Measurements from ENCODE around the gene MYOD1.

The MYOD1 gene

DNA sequence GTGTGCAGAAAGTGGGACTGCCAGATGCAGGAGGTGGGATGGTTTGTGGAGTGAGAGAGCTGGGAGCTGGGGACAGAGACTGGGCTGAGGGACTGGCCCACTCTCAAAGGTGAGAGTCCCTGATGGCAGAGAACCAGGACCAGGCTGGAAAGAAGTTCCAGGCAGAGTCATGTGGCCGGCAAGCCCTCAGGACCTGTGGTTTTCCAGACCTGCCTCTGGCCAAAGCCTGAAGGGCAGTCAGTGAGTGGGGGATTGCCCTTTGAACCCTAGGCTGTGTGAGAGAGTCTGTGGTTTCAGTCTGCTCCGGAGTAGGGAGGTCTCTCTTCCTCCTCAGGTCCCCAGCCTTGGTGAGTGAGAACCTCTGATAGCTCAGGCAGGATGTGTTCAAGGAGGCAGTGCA is 32.2 kb downstream of the MYOD1 start:
- no peak for DNase-seq

DNA sequence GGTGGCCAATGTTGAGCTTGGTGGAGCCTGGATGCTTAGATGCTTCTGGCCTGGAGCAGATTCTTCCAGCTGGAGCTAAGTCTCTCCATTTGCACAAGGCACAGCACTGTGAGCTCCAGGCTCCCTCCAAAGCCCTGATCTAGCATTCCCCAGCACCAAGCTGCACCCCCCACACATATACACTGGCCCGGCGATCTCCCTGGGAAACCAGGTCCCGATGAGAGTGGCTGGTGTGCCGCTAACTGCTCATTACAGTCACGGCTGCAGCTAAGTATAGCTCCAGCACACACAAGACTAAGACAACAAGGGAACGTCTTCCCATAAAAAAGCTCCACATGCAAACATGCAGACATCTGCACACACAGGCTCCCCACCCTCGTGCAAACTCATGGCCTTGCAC is 32.8 kb downstream of the MYOD1 start:
- DNase-seq, result no peak

DNA sequence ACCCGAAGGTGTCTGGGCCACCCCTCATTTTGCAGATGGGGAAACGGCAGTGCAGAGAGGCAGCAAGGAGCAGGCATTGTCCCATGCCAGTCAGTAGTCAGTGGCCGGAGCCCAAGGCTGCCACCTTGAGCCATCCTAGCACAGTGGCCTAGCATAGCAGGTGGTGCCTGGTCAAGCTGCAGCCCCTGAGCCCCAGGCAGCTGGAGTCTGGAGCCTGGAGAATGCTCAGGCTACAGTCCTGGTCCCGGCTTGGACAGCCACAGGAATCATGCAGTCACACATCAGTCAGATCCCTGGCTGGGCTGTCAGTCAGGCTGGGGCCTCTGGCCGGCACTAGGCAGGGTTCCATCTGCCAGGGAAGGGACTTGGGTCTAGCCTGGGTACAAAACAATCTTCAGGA is 33.8 kb downstream of the MYOD1 start:
- DNase-seq, result no peak

DNA sequence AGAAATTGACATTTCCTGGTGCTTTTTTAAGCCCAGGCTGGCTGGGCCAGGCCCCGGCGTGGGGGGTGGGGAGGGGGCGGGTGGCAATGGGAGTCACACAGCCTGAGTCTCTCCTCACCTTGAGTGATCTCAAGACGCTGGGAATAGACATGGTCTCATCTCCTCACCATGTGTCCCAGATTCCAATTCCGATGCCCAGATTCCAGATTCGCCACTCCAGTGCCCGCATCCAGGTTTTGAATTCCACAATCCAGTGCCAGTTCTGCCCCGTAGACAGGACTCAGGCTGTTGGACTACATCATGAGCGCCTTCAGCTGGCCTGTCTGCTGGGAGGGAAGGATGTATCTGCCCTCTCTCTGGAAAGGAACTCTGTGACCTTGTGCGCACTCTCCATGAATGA is 34.3 kb downstream of the MYOD1 start:
- no peak for DNase-seq

DNA sequence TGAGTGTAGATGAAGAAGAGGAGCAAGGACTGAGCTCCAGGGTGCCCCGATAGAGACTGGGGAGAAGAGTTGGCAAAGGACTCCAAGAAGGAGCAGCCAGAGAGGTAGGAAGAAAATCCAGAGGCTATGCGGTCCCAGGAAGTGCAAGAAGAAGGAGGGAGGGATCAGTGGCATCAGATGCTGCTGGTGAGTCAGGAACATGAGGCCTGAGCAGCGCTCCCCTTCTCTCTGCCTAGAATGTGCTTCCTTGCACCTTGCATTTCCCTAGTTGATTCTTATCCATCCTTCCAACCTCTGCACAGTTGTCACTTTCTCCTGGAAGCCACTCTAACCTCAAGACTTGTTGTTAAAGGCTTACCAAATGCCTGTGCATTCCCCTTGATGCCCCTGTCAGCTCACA is 36.5 kb downstream of the MYOD1 start:
- no peak for DNase-seq

DNA sequence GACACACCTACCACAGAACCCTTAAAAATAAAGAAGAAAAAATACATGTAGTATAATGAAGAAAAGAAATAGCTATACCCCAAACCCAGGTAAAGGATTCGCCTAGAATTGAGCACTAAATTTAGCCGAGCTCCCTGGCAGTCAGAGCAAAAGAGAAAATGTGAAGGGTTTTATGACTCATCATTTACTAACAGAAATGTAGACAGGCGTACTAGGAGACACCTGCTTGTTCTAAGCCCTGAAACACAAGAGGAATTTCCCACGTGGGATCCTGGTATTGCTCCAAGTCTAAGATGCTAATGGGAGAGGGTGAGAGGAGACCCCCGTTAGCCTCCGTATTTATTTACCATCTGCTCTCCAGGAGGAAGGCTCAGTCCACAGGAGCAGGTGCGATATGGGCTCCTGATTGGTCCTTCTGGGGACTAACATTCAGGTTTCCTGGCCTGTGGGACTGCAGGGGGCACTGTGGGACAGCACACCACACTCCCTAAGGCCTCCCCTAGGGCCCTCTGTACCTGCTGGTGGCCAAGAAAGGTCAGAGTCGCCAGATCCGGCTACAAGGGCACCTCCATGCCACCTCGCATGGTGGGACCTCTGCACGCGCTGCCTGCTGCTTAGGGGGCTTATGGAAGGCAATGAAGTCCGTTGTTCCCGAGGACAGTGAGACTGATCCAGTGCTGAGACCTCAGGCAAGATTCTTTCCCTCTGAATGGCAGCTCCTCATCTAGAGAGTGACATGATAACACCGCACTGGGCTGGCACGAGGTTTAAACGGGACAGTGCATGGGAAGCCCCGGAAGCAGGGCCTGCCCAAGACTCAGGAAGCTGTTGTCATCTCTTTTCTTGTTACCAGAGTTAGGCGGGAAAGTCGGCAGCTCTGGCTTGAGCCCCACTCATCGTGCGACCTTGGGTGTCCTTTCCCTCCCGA is 41.0 kb downstream of the MYOD1 start:
- DNase-seq, result peak; percentile 30 to 40

DNA sequence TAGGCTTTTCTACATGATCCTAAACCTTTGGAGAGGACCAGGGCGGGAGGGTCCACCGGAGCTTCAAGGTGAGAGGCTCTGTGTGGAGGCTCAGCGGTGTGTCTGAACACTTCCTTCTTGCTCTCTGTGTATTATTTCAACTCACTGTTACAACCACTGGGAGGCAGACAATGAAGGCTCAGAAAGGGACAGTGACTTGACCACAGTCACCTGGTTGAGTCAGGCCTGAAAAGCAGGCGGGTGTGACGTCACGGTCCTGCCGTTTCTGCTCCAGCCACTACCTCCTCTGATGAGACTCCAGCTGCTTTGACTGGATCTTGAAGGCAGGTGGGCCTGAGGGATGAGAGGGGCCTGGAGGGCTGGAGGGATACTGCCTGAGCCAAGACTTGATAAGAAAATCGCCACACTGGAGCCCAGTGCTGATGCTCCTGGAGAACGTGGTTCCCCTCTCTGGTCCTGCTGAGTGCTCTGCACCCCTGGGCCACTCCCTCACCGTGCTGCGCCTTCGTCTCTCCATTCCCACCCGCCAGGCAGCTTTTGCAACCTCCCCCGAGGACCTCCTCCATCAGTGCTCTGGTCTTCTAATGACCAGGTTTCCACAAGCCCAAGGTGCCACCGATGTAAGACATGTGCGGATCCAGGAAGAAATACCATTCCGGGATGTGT is 43.1 kb downstream of the MYOD1 start:
- DNase-seq, result no peak

DNA sequence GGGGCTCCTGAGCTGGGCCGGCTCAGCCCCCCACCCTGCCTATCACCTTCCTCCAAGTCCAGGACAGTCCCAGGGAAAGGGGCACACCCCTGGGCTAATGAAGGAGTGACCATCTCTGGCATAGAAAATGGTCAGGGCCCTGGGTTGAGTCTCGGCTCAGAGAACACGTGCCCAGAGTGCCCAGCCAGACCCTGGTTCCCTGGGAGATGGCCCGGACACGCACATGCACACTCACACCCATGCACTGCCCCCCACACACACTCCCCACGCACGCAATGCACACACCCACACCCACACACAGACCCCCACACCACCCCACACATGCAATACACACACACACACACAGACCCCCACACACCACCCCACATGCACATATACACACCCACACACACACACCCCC is 43.9 kb downstream of the MYOD1 start:
- no peak for DNase-seq

DNA sequence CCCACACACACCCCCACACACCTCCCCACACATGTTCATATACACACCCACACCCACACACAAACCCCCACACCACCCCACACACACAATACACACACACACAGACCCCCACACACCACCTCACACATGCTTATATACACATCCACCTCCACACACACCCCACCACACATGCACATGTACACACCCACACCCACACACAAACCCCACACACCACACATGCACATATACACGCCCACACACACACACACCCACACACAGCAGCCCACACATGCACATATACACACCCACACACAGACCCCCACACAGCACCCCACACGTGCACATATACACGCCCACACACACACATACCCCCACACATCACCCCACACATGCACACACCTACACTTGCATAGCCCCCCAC is 44.3 kb downstream of the MYOD1 start:
- no peak for DNase-seq

DNA sequence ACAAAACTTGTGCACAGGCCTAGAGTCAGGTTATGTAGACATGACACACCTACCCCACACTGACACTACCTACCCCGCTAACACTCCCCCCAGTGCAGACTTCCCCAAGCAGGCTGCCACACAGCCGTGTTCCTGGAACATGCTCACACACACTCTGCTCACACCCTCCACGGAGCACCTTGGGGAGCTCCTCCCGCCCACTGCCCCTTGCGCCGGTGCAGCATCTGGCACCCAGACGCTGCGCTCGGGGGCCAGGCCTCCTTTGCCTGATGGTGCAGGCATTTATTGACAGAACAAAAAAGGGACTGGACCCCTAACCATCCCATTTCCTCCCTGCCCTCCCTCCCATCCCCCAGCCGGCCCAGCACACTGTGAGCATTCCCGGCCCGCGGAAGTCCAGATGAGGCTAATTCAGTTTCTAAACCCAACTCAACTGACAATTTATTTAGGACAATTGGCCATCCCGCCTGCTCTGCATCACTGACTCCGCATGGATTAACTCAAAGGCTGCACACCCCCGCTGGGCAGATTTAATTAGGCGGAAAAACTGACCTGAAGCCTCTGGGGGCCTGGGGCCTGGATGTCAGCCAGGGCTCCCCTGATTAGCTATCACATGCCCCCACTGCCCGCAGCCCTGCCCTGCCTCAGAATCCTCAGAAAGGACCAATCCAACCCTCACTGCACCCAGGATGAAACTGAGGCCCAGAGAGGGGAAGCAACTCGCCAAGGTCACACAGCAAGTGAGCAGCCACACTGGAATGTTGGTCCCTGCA is 45.3 kb downstream of the MYOD1 start:
- DNase-seq, result peak in 1 of 2 experiments; percentile 18

DNA sequence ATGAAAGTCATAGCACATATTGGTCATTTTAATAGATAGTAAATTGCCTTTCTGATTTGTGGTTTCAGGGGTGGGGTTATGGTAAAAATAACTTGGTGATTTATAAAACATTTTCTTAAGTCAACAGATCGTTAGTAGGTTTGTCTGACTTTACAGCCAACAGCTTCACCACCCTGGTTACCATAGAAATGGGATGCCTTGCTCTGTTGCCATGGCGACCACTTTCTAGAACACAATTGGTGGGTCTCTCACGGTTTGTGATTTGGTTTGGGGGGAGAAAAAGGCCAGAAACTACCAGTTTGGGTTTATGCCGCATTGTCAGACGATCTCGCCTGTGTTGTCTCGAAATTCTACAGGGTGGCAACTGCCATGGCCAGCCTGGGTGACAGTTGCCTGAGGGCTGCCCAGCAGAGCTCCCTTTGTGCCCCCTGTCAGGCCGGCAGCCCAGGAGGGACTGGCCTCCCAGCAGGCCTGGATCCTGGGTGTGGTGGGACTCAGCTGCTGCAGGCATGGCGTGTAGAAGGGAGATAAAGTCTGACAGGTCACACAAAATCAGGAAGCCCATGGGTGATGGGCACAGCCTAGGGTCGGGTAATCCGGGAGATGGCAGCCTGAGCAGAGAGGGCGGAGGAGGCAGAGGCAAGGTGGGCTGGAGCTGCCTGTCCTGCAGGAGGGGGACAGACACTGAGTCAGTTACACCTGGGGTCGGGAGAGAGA is 46.1 kb downstream of the MYOD1 start:
- DNase-seq, result no peak

DNA sequence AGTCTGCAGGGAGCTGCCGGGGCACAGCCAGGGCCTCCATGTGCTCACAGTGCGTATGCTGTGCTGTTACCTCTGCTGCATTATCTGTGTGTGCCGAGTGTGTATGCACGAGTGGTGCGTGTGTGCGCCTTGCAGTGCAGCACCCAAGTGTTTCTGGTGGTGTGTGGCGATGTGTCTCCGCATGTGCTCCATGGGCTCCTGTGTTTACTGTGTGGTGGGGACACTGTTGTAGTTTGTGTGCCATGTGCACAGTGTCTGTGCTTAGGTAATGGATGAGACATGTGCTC is 46.6 kb downstream of the MYOD1 start:
- DNase-seq, result no peak

DNA sequence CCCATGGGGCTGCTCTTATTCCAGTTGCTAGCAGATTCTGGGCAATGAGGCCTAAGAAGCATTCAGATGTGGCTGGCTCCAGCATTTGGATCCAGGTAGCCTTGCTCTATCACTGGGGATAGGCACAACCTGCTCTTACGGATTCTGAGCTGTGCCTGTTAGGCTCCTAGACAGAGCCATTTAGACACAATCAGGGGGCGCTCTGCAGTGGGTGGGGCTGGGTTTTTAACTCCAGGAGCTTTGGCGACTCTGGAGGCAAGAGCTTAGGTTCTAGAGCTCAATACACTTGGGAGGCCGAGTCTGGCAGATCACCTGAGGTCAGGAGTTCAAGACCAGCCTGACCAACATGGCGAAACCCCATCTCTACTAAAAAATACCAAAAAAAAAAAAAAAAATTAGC is 47.2 kb downstream of the MYOD1 start:
- DNase-seq, result no peak

DNA sequence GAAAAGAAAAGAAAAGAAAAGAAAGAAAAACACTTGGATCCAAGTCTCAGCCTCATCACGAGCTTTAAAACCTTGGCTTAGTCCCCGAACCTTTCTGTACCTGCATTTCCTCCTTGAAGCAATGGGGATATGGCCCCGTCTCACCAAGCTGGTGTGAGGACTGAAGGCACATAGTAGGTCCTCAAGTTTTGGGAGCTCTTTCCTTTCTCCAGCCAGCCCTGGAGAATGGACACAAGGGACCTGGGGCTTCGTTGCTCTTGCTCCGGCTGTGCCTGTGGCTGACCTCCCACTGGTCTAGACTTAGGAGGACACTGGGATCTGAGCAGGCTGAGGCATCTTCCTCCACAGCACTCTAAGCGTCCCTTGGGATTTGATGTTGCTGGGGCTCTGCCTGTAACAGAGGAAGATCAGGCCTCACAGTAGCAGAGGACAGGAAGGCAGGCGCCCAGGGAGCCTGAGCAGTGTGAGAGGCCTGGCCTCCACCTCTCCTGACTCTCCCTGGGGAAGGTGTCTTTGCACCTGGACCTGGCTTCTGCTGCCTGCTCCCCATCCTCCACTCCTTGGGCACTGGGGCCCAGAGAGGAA is 48.0 kb downstream of the MYOD1 start:
- no peak for DNase-seq

DNA sequence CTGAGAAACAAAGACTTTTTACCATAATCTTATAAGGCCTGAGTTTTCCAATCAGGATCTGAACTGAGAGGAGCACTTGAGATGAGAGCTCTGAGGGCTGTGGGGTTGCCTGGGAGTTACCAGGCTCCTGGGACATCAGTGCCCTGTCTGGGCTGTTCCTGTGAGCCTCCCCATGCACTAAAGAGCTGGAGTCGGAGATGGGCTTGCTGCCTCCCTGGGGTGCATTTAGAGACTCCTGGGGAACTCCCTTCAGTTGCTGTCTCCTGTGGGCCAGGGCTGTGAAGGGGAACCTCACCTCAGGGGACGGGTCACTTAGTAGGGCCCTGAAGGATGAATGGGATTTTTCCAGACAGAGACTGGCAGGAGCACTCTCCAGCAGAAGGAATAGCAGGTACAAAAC is 48.5 kb downstream of the MYOD1 start:
- DNase-seq, result no peak

DNA sequence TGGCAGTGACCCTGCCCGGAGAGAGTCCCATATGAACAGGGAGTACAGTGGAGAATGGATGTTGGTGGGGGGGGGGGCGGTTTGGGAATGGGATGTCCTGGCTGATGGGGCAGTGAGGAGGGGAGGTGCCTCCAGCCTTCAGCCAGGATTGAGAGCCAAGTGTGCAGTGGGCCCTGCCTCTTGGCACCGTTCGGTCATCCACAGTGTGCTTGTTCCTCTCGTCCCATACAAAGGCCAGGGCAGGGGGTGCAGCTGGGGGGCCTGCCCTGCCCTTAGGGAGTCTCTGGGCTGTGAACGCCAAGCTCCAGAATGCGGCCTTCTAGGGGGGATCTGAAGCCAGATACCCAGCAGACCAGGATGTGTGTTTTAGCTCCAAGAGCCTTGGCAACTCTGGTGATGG is 49.2 kb downstream of the MYOD1 start:
- no peak for DNase-seq

DNA sequence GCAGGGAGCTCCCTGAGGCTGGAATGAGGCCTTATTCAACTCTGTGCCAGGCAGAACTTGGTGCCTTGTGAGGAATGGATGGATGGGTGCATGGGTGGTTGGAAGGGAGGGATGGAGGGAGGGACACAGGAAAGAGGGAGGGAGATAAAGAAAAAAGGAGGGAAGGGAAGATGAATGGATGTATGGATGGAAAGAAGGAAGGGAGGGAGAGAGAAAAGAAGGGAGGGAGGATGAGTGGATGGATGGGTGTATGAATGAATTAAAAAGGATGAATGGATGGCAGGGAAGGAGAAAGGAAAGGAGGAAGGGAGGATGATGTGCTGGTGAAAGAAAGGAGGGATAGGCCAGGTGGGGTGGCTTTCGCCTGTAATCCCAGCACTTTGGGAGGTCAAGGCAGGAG is 49.8 kb downstream of the MYOD1 start:
- no peak for DNase-seq

DNA sequence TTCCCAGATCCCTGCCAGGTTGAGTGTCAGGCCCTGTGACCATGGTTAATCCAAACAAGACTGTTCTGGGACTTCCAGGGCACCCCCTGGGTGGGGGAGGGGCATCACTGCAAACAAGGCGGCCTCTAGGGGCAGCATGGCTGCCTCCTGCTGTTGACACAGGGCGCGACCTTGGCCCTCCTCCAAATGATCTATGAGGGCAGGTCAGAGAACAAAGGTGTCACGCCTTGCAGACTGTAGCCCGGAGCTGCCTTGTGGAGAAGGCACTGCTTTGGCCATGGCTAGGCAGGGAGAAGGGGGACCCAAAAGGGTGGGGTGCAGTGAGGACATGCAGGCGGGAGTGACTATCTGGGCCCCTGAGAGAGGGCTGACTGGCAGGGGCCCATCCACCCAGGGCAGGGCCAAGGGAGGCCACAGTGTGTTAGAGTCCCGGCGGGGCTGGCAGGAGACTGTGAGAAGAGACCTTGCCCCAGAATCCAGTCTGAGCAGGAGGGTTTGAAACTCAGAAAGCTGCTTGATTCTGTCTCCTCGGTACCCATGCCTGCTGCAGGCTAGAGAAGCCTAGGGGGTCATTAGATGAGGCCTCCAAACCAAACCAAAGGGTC is 50.8 kb downstream of the MYOD1 start:
- DNase-seq, result no peak

DNA sequence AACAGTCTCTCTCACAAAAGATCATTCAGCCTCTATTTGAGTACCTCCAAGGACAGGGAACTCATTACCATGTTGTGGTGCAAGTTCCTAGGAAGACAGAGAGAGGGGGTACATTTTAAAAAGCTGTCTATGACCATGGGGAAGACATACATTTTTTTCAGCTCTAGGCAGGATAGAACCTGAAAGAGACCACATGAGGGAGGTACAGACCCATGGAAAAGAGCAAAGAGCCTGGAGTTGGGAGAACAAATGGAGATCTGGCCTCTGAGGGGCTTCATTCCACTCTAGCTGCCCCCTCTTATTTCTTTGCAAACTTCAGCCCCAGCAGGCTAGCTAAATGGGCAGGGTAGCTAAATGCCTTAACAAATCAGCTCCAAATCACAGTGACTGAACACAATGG is 51.5 kb downstream of the MYOD1 start:
- DNase-seq, result no peak

DNA sequence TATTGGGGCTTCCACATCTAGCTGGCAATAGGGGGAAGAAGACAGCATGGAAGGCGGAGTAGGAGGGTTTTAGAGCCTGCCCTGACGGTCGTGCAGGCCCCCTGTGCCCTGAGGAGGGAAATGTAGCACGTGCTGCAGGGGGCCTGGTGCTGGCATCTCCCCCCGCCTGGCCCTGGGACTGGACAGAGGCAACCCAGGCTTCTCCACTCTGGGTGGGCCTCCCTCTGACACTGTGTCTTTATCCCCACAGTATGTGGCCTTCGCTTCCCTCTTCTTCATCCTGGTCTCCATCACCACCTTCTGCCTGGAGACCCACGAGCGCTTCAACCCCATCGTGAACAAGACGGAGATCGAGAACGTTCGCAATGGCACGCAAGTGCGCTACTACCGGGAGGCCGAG is 52.0 kb downstream of the MYOD1 start:
- no peak for DNase-seq

Measured in NCI-H2081 (cell line).